GM12878 (cell line): ENCODE data around the gene SERHL2. TPM values are rescaled to one million over a fixed set of nuclear protein-coding genes. Genes with fewer than 3 reads are reported as not detected.
"Not testable (repeated sequence)": the region's sequence is repeated elsewhere in the genome, so short reads cannot be mapped to it uniquely, and the experiment has no call there.

ENCODE experiments used
- ATAC-seq: fragments of 200-7000 bp; cut with Tn5 transposase; 3 replicates; pipeline ENCODE4 v1.9.1; 2020; ENCODE audit warnings: mild to moderate bottlenecking, moderate library complexity
- BruUV-seq: library from RNA; stranded (reverse); fragments of 400-500 nt; replicated peaks from 2 replicates; lab custom pipeline; 2021; lab: Mats Ljungman, UMichigan
- CTCF ChIA-PET: fragments of 300-600 bp; sonication (Branson Sonifier 250); formaldehyde crosslinking; extraction: SDS; loops from one replicate; lab custom pipeline; 2021; ENCODE audit warnings: inconsistent platforms; lab: Yijun Ruan, JAX
- POLR2A ChIA-PET: fragments of 350-600 bp; formaldehyde crosslinking; extraction: SDS; loops from one replicate; lab custom pipeline; 2021; ENCODE audit warnings: inconsistent platforms; lab: Charles Lee
- RAD21 ChIA-PET: fragments of 300-600 bp; sonication (Branson Sonifier 250); formaldehyde crosslinking; loops from one replicate; lab custom pipeline; 2023; ENCODE audit warnings: antibody characterized with exemption; ENCODE audit not compliant: unreplicated experiment; lab: Charles Lee
- SMC1A ChIA-PET: fragments of 300-600 bp; sonication (Branson Sonifier 250); formaldehyde crosslinking; loops from one replicate; lab custom pipeline; 2023; ENCODE audit not compliant: unreplicated experiment, uncharacterized antibody; lab: Charles Lee
- DNase-seq: peaks from one replicate; pipeline ENCODE4 v3.0.0-alpha.2; 2011; ENCODE audit warnings: low read depth, low spot score
- FAIRE-seq: peaks from 3 replicates; lab custom pipeline; 2011; peaks lifted over from hg19 to GRCh38; lab: Jason Lieb, UNC
- H2AFZ ChIP-seq: 2 replicates; pipeline ENCODE4 v1.6.0; 2011; ENCODE audit warnings: low read depth, low read length, control low read depth; ENCODE audit not compliant: control insufficient read depth
- H3K27ac ChIP-seq: 2 replicates; pipeline ENCODE4 v1.5.1; 2011; ENCODE audit warnings: control low read depth; ENCODE audit not compliant: control insufficient read depth, insufficient read depth
- H3K27me3 ChIP-seq, 2 experiments: replicated peaks in 1 of 2; 2 replicates each; pipeline versions ENCODE4 v1.6.0 to v1.6.1; 2011; ENCODE audit warnings: low read length in 1 of 2; ENCODE audit not compliant: control insufficient read depth in 2 of 2, insufficient read depth in 2 of 2
- H3K36me3 ChIP-seq, 2 experiments: 2 replicates each; pipeline ENCODE4 v1.5.1; 2011; ENCODE audit warnings: low read length in 1 of 2; ENCODE audit not compliant: control insufficient read depth in 2 of 2, insufficient read depth in 2 of 2
- H3K4me1 ChIP-seq: 2 replicates; pipeline ENCODE4 v1.6.1; 2011; ENCODE audit warnings: mild to moderate bottlenecking, low read length, moderate library complexity, mixed read lengths; ENCODE audit not compliant: control insufficient read depth, insufficient read depth
- H3K4me2 ChIP-seq: 2 replicates; pipeline ENCODE4 v1.6.0; 2011; ENCODE audit warnings: control low read depth; ENCODE audit not compliant: control insufficient read depth, insufficient read depth
- H3K4me3 ChIP-seq: fragments of 200-600 bp; sonication (generic); 2 replicates; pipeline ENCODE4 v1.5.1; 2016
- H3K79me2 ChIP-seq: 2 replicates; pipeline ENCODE4 v1.6.0; 2011; ENCODE audit warnings: low read length; ENCODE audit not compliant: control insufficient read depth, insufficient read depth
- H3K9ac ChIP-seq: 2 replicates; pipeline ENCODE4 v1.8.0; 2011; ENCODE audit warnings: low read length, control low read depth, mixed read lengths; ENCODE audit not compliant: control insufficient read depth, insufficient read depth
- H3K9me3 ChIP-seq: replicated peaks from 3 replicates; pipeline ENCODE4 v1.5.1; 2011; ENCODE audit warnings: mild to moderate bottlenecking, low read length; ENCODE audit not compliant: control insufficient read depth, insufficient read depth
- H4K20me1 ChIP-seq: 2 replicates; pipeline ENCODE4 v1.6.0; 2011; ENCODE audit not compliant: control insufficient read depth, insufficient read depth
- ATF3 ChIP-seq: IDR thresholded peaks from 2 replicates; pipeline ENCODE4 v1.6.1; 2011; ENCODE audit warnings: low read depth, mild to moderate bottlenecking, low read length, moderate library complexity, borderline replicate concordance; ENCODE audit errors: extremely low read depth
- CBX5 ChIP-seq: sonication (generic); IDR thresholded peaks from 2 replicates; pipeline ENCODE4 v1.6.1; 2016; ENCODE audit warnings: low read depth, moderate library complexity, mild to moderate bottlenecking, inconsistent platforms
- EED ChIP-seq: sonication (generic); IDR thresholded peaks from 2 replicates; pipeline ENCODE4 v1.6.1; 2016; ENCODE audit warnings: antibody characterized with exemption, low read depth
- ETV6 ChIP-seq, 2 experiments: fragments of 450-650 bp in 1 of 2; IDR thresholded peaks in 1 of 2; conservative IDR thresholded peaks in 1 of 2; 2 replicates each; pipeline ENCODE4 v1.6.1; 2014; ENCODE audit warnings: antibody characterized with exemption in 1 of 2, borderline replicate concordance in 1 of 2, low read depth in 1 of 2, mild to moderate bottlenecking in 1 of 2, moderate library complexity in 1 of 2
- HDAC6 ChIP-seq: fragments of 200-600 bp; sonication (generic); IDR thresholded peaks from one replicate; pipeline ENCODE4 v1.8.0; 2017; ENCODE audit warnings: antibody characterized with exemption; ENCODE audit not compliant: unreplicated experiment
- HDGF ChIP-seq: fragments of 450-650 bp; IDR thresholded peaks from 2 replicates; pipeline ENCODE4 v1.6.1; 2016; ENCODE audit warnings: antibody characterized with exemption
- IRF3 ChIP-seq: fragments of 450-650 bp; IDR thresholded peaks from 2 replicates; pipeline ENCODE4 v1.6.1; 2014; ENCODE audit warnings: mild to moderate bottlenecking
- KAT2A ChIP-seq: conservative IDR thresholded peaks from 2 replicates; pipeline ENCODE4 v1.6.1; 2011; ENCODE audit warnings: low read depth, low read length; ENCODE audit not compliant: control insufficient read depth
- PAX5 ChIP-seq: IDR thresholded peaks from 2 replicates; pipeline ENCODE4 v1.6.1; 2011; ENCODE audit warnings: low read depth, low read length, borderline replicate concordance
- PRDM15 ChIP-seq: fragments of 450-650 bp; formaldehyde crosslinking; IDR thresholded peaks from 2 replicates; pipeline ENCODE4 v1.4.0; 2020; ENCODE audit warnings: mild to moderate bottlenecking, moderate library complexity
- RCOR1 ChIP-seq: conservative IDR thresholded peaks from 2 replicates; pipeline ENCODE4 v1.6.1; 2012; ENCODE audit warnings: low read depth, low read length, improper control_type of control experiment
- ZNF217 ChIP-seq: fragments of 450-650 bp; IDR thresholded peaks from 2 replicates; pipeline ENCODE4 v1.6.1; 2017; ENCODE audit warnings: antibody characterized with exemption, mild to moderate bottlenecking
- ZZZ3 ChIP-seq: IDR thresholded peaks from 2 replicates; pipeline ENCODE4 v1.6.1; 2011; ENCODE audit warnings: low read depth; ENCODE audit not compliant: control insufficient read depth, insufficient read length
- WGBS: methylation state at CpG from one replicate; pipeline ENCODE4 v1.1.6; 2016; ENCODE audit warnings: low lambda C conversion rate; ENCODE audit not compliant: insufficient replicate concordance, insufficient coverage; ENCODE audit errors: missing lambda C conversion rate; 5-methylcytosine and 5-hydroxymethylcytosine counted together
- in situ Hi-C: fragments of 300-500 bp; cut with MboI; formaldehyde crosslinking; loops from 9 replicates; pipeline ENCODE4 v1.14.3; 2018; ENCODE audit warnings: mixed read lengths
- intact Hi-C: fragments of 100-400 bp; cut with micrococcal nuclease; formaldehyde crosslinking; loops from one replicate; pipeline ENCODE4 v1.14.2; 2022; ENCODE audit not compliant: unreplicated experiment
- polyA plus RNA-seq, 11 experiments: library from polyadenylated mRNA; depleted of rRNA in 4 of 11; unstranded in 6 of 11; stranded (reverse) in 5 of 11; fragments of >200 nt; fragmentation: Nextera tagmentation in 4 of 11; fragmentation: Illumina TruSeq in 1 of 11; extraction: Ambion mirVana in 4 of 11; extraction: Trizol in 1 of 11; gene quantifications; 1 replicate in 1 of 11; 2 replicates in 10 of 11; pipeline versions ENCODE4 v1.2.1 to v1.2.3, GENCODE V29; 2011 to 2016; ENCODE audit warnings: inconsistent platforms in 2 of 11, missing spikeins in 2 of 11, low read depth in 1 of 11
- total RNA-seq, 4 experiments: library from RNA; depleted of rRNA in 3 of 4; stranded (reverse); fragments of >200 nt in 3 of 4; fragmentation: Illumina TruSeq in 1 of 4; extraction: Trizol in 1 of 4; gene quantifications; 2 replicates each; pipeline versions ENCODE4 v1.2.1 to v1.2.3, GENCODE V29; 2013 to 2021

SERHL2 gene
- total and polyA plus RNA-seq, 10 of the 15 experiments (the other 5 are each of a cell fraction or from before 2014, with no cell fraction given): 0.63 to 2.0 (median 1.2) TPM

- no peak overlapping the region for H3K9ac ChIP-seq
- no peak overlapping the region for H3K4me3 ChIP-seq
- ChIA-PET SMC1A (no interaction called here), POLR2A (no interaction called here), CTCF (no interaction called here), RAD21 (no interaction called here)
- H3K27me3 ChIP-seq: no peaks in the 10 kb centered on the region
- FAIRE-seq (no peak), DNase-seq (no peak), ATAC-seq (no peak)
- peaks cover 21% of the 10 kb centered on the region for H3K79me2 ChIP-seq
- no peaks in the 10 kb centered on the region for H3K9me3 ChIP-seq
- no peak overlapping the region for H3K27ac ChIP-seq
- H3K4me1 ChIP-seq: peaks cover 4% of the 10 kb centered on the region
- H2AFZ ChIP-seq: no peak overlapping the region
- no peak for TF ChIP-seq PRDM15 (CRISPR knock-in tag)
- TF ChIP-seq ZZZ3: no peak
- TF ChIP-seq ZNF217: no peak
- no peak for TF ChIP-seq IRF3
- no peak for TF ChIP-seq ETV6 (conservative IDR thresholded peaks at IDR 0.05 in 1 of 2, IDR thresholded peaks at IDR 0.05 in 1 of 2; ENCODE audit: borderline replicate concordance in 1 of 2, low read depth in 1 of 2)
- no peak for TF ChIP-seq RCOR1
- no peak for TF ChIP-seq PAX5
- TF ChIP-seq KAT2A: no peak
- no peak for TF ChIP-seq EED
- no peak for TF ChIP-seq HDAC6
- no peak for TF ChIP-seq CBX5
- no peak for TF ChIP-seq HDGF
- TF ChIP-seq ATF3: no peak
- BruUV-seq: no TSS peak
- intact Hi-C loops: no loop called here
- H4K20me1 ChIP-seq: no peaks in the 10 kb centered on the region
- H3K4me2 ChIP-seq: no peak overlapping the region
- in situ Hi-C loops: no loop called here
- H3K36me3 ChIP-seq: peaks cover 0 to 10% of the 10 kb centered on the region in 2 experiments; a peak in 3 of 4 replicates
- 96% methylated on average over 11 of the region's 14 CpGs for WGBS
Measured at GRCh38 chr22:42515896-42516295, 37.9 kb upstream of the SERHL2 start.

- FAIRE-seq, BruUV-seq, H3K36me3 ChIP-seq, SMC1A ChIA-PET, H3K9me3 ChIP-seq, DNase-seq, H3K27me3 ChIP-seq, H3K4me1 ChIP-seq, H3K9ac ChIP-seq, H3K4me2 ChIP-seq, H3K4me3 ChIP-seq, ATAC-seq, in situ Hi-C loops, H4K20me1 ChIP-seq, CTCF ChIA-PET, H3K27ac ChIP-seq, H2AFZ ChIP-seq, intact Hi-C loops: not testable (repeated sequence)
- WGBS: 100% methylated on average over 7 of the region's 7 CpGs
- ChIA-PET RAD21 (interaction anchor here (0.6 to 0.7 kb wide), 2 partner anchors 18 to 343 kb away, joined by 3 to 6 read pairs; no protein-coding TSS in a partner anchor), POLR2A (interaction anchor here (0.6 kb wide), 7 partner anchors 16 to 1038 kb away, joined by 3 to 7 read pairs (median 4); no protein-coding TSS in a partner anchor)
- H3K79me2 ChIP-seq: peaks cover 21% of the 10 kb centered on the region
Measured at GRCh38 chr22:42517103-42517502, 36.7 kb upstream of the SERHL2 start.
